HEK293T (cell line): ENCODE results near the gene SPATA25.
"Not testable (repeated sequence)": the region's sequence is repeated elsewhere in the genome, so short reads cannot be mapped to it uniquely, and the experiment has no call there.

Source experiments
- CTCF ChIA-PET: fragments of 350-600 bp; formaldehyde crosslinking; extraction: SDS; loops from one replicate; lab custom pipeline; 2021; ENCODE audit warnings: antibody characterized with exemption, inconsistent platforms; lab: Yijun Ruan, JAX
- POLR2A ChIA-PET: fragments of 350-600 bp; formaldehyde crosslinking; extraction: SDS; loops from one replicate; lab custom pipeline; 2020; ENCODE audit warnings: antibody characterized with exemption, inconsistent platforms; lab: Yijun Ruan, JAX
- DNase-seq: peaks from one replicate; pipeline ENCODE4 v3.0.0; 2012; ENCODE audit warnings: mixed read lengths; ENCODE audit errors: extremely low spot score
- ARNT ChIP-seq: fragments of 450-650 bp; IDR thresholded peaks from 2 replicates; pipeline ENCODE4 v1.6.1; 2017; ENCODE audit warnings: mild to moderate bottlenecking
- BHLHE40 ChIP-seq: fragments of 450-650 bp; IDR thresholded peaks from 2 replicates; pipeline ENCODE4 v1.6.1; 2016; ENCODE audit warnings: mild to moderate bottlenecking, moderate library complexity, borderline replicate concordance
- CTBP1 ChIP-seq: fragments of 450-650 bp; IDR thresholded peaks from 2 replicates; pipeline ENCODE4 v1.6.1; 2016; ENCODE audit warnings: borderline replicate concordance
- ELF4 ChIP-seq: fragments of 450-650 bp; IDR thresholded peaks from 2 replicates; pipeline ENCODE4 v1.6.1; 2017; ENCODE audit warnings: antibody characterized with exemption
- FOXA1 ChIP-seq: fragments of 450-650 bp; IDR thresholded peaks from 2 replicates; pipeline ENCODE4 v1.6.1; 2016; ENCODE audit warnings: mild to moderate bottlenecking
- FOXK2 ChIP-seq: fragments of 450-650 bp; IDR thresholded peaks from 2 replicates; pipeline ENCODE4 v1.6.1; 2016; ENCODE audit warnings: mild to moderate bottlenecking
- FOXM1 ChIP-seq: fragments of 450-650 bp; IDR thresholded peaks from 2 replicates; pipeline ENCODE4 v1.6.1; 2017; ENCODE audit warnings: mild to moderate bottlenecking, borderline replicate concordance
- HDGF ChIP-seq: fragments of 450-650 bp; IDR thresholded peaks from 2 replicates; pipeline ENCODE4 v1.6.1; 2017; ENCODE audit warnings: antibody characterized with exemption, borderline replicate concordance
- L3MBTL2 ChIP-seq: fragments of 450-650 bp; conservative IDR thresholded peaks from 2 replicates; pipeline ENCODE4 v1.6.1; 2016; ENCODE audit warnings: mild to moderate bottlenecking
- LEF1 ChIP-seq: fragments of 450-650 bp; IDR thresholded peaks from 2 replicates; pipeline ENCODE4 v1.6.1; 2017; ENCODE audit warnings: mild to moderate bottlenecking, borderline replicate concordance
- NFRKB ChIP-seq: fragments of 450-650 bp; IDR thresholded peaks from 2 replicates; pipeline ENCODE4 v1.6.1; 2016; ENCODE audit warnings: mild to moderate bottlenecking, moderate library complexity
- SP1 ChIP-seq: fragments of 450-650 bp; IDR thresholded peaks from 2 replicates; pipeline ENCODE4 v1.6.1; 2017
- SUZ12 ChIP-seq: fragments of 450-650 bp; IDR thresholded peaks from 2 replicates; pipeline ENCODE4 v1.6.1; 2016; ENCODE audit warnings: mild to moderate bottlenecking
- TARDBP ChIP-seq: fragments of 450-650 bp; IDR thresholded peaks from 2 replicates; pipeline ENCODE4 v1.6.1; 2016
- ZNF384 ChIP-seq: fragments of 450-650 bp; IDR thresholded peaks from 2 replicates; pipeline ENCODE4 v1.6.1; 2016
- TF ChIP-seq, protein P1 (sequence below): fragments of 450-650 bp; IDR thresholded peaks from 2 replicates; pipeline ENCODE4 v1.6.1; 2016

SPATA25 gene, protein sequence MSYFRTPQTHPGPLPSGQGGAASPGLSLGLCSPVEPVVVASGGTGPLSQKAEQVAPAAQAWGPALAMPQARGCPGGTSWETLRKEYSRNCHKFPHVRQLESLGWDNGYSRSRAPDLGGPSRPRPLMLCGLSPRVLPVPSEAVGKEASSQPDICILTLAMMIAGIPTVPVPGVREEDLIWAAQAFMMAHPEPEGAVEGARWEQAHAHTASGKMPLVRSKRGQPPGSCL

DNA sequence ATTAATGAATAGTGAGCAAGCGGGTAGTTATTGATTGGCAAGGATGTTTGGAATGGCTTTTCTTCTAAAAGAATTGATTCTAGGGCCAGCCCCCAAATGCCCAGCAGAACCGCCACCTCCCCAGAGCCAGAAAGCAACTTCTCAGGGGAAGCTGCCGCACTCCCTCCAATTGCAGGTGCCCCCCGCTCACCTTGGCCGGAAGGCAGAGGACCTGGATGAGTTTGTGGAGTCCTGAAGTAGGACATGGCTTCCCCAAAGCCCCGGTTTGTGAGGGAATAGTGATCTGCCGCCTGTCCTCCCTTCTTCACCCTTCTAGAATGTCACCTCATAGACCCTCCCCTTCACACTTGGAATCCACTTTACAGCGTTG lies at the start of gene SPATA25:
TSS of gene SPATA25 (minus strand) at position 277 of the 370 bp plus-strand sequence. CDS start at position 245, 32 bp downstream.
- POLR2A ChIA-PET = no interaction called here
- TF ChIP-seq, protein P1, sequence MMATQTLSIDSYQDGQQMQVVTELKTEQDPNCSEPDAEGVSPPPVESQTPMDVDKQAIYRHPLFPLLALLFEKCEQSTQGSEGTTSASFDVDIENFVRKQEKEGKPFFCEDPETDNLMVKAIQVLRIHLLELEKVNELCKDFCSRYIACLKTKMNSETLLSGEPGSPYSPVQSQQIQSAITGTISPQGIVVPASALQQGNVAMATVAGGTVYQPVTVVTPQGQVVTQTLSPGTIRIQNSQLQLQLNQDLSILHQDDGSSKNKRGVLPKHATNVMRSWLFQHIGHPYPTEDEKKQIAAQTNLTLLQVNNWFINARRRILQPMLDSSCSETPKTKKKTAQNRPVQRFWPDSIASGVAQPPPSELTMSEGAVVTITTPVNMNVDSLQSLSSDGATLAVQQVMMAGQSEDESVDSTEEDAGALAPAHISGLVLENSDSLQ = no peak
- TF ChIP-seq SUZ12 = no peak
- TF ChIP-seq CTBP1 = no peak
- no peak for TF ChIP-seq L3MBTL2
- TF ChIP-seq LEF1 = no peak
- TF ChIP-seq FOXM1 = no peak
- TF ChIP-seq TARDBP = no peak
- TF ChIP-seq NFRKB = no peak
- no peak for TF ChIP-seq FOXK2
- no peak for TF ChIP-seq ELF4
- TF ChIP-seq ZNF384 = no peak
- TF ChIP-seq SP1 = no peak
- no peak for DNase-seq
- CTCF ChIA-PET = no interaction called here

DNA sequence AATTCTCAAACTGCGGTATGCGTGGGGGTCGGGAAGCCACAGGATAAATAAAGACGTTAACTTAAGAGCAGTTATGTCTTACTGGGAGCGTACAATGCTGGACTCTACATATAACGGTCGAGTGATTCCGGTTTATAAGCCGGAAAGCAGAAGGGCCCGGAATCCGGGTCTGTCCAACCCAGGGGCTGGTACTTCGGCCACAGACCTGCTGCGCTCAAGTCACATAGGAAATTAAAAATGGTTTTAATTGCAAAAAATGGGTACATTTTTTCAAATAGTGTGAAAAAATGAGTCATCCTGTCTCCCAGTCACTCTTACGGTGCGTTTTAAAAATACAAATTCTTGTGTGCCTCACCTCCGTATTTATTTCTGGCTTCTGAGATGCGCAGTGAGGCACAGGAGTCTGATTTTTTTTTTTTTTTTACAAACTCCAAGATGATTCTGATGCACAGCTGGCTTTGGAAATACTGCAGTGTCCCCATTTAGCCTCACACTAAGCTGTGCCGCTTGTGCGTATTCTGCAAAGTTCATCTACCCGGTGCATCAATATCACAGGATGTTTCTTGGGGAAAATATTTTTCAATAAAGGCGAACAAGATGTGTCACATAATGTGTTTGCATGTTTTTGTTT lies 48.1 kb upstream of the SPATA25 start:
- no peak for DNase-seq
- CTCF ChIA-PET = interaction anchor here (1.0 kb wide), 1 partner anchor 52 kb away, joined by 4 read pairs; no protein-coding TSS in a partner anchor
- TF ChIP-seq BHLHE40 (no peak), LEF1 (no peak), FOXA1 (no peak), FOXK2 (no peak), SUZ12 (no peak), L3MBTL2 (no peak), SP1 (no peak), CTBP1 (no peak), TARDBP (no peak), NFRKB (no peak)
- TF ChIP-seq, protein P1 = no peak
- POLR2A ChIA-PET = interaction anchor here (0.7 to 3.2 kb wide), 18 partner anchors 8 to 153 kb away, joined by 3 to 28 read pairs (median 6); partner anchors contain the start of genes UBE2C and ZNF335

DNA sequence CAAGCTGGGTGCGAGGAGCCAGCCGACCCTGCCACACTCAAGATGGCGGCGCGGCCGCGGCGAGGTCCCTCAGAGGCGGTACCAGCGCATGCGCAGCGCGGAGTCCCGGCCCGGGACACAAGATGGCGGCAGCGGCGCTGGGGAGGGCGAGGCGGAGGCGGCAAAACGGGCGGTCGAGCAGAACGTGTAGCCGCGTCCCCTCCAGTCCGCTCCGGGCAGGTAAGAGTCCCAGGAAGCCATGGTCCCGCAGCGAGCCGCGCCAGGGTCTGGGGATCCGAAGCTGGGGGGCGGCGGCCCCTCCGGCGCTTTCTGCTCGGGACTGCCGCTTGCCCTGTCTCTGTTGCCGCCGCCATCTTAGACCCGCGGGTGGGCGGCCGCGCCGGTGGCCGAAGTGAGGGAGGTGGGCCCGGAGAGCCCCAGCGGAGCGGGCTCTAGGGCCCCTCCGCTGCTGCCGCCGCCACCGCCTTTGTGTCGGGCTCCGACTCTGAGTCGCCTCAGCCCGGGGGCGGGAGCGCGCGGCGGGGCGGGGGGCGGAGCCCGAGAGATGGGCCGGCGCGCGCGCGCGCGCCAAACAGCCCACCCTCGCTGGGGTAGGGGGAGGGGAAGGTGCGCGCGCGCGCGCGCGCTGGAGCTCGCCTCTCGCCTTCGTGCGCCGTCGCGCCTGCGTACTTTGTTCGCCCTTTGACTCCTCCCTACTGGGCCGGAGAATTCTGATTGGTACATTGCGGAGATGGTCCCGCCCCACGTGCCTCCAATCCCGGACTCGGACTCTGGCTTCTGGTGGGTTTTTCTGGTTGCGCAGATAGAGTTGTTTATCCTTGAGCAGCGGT lies 47.4 kb upstream of the SPATA25 start, which contains the start of gene PCIF1:
TSS of gene PCIF1 (plus strand) at position 98 of the 830 bp plus-strand sequence. CDS start 4,317 bp downstream, outside the sequence.
- TF ChIP-seq NFRKB (no peak; the same call in 1 of the 2 replicates), L3MBTL2 (0 out of 2 replicates have a peak, but pooled peaks have one; percentile 21), LEF1 (peak; percentile 64; the same call in 1 of the 2 replicates), ARNT (no peak), ELF4 (peak; percentile 71)
- ChIA-PET CTCF (interaction anchor here (0.5 to 1.0 kb wide), 2 partner anchors 13 to 52 kb away, joined by 3 to 4 read pairs; no protein-coding TSS in a partner anchor), POLR2A (interaction anchor here (0.6 to 3.2 kb wide), 27 partner anchors 9 to 154 kb away, joined by 3 to 28 read pairs (median 6); partner anchors contain the start of genes ACOT8, UBE2C, ZNF335 and ZSWIM1)
- peak; percentile 98 for DNase-seq

DNA sequence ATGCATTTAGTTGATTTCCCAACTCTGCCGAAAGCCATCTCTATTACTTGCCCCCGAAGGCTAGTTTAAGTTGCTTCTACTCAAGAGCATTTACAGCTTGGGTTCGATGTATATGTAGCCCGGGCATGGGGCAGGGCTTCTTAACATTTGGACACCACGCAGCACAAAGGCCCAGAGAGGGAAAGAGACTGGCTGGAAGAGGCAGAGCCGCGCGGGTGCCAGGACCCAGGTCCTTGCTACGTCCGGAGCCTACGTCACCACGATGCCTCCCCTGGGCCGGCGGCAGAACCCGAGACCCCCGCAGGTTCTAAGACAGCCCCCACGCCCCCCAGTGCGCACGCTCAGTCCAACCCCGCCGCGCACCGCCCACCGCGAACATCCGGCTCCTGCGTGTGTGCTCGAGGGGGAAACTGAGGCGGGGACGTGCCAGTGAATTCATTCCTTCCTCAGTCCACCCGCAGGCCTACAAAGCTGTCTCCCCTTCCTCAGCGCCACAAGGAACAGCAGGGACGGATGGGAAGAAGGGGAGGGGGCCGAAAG lies 46.7 kb upstream of the SPATA25 start:
- CTCF ChIA-PET = interaction anchor here (0.5 to 0.6 kb wide), 2 partner anchors 12 to 81 kb away, joined by 3 read pairs; no protein-coding TSS in a partner anchor
- TF ChIP-seq, protein P1 = no peak
- TF ChIP-seq SUZ12 (no peak), FOXM1 (no peak), FOXK2 (no peak), ZNF384 (no peak)
- peak; percentile 54 for DNase-seq
- POLR2A ChIA-PET = interaction anchor here (0.6 to 3.2 kb wide), 21 partner anchors 9 to 155 kb away, joined by 3 to 28 read pairs (median 7); partner anchors contain the start of genes ACOT8, UBE2C, ZNF335 and ZSWIM1

DNA sequence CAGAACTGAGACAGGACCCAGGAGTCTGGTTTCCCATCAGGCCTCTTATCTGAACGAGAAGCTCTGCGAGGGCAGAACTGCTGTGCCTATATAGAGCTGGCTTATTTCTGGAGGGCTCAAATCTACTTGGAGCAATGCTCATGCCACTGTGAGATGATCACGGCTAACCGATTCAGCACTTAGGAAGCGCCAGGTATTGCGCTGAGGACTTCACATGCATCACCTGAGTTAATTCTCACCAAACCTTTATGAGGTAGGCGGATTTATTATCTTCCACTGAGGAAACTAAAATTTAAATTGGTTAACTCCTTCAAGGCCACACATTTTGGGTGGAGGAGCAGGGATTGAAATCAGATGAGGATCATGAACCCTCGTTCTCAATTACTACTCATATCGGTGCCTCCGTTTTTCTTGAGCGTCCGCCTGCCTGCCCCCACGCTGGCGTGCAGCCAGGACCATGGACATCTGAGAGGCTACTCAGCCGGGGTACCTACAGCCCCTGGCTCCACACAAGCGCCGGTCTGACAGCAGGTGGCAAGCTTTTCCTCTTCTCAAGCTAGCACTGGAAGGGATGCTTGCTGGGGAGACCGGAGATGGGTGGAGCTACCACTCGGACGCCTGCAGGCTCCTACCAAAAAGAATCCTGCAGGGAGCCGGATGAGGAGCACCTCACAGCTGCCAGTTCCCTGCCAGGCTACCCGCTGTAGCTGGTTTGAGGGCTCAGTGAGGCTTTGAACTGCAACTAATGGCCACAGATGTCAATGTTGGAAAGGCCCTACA lies 46.0 kb upstream of the SPATA25 start:
- ChIA-PET POLR2A (interaction anchor here (0.6 to 3.2 kb wide), 16 partner anchors 9 to 119 kb away, joined by 3 to 28 read pairs (median 8); partner anchors contain the start of genes ACOT8, UBE2C and ZSWIM1), CTCF (interaction anchor here (0.6 to 0.8 kb wide), 2 partner anchors 80 to 81 kb away, joined by 3 read pairs; no protein-coding TSS in a partner anchor)
- peak; percentile 63 for DNase-seq
- TF ChIP-seq ELF4 (no peak), L3MBTL2 (no peak), SP1 (no peak), HDGF (no peak), BHLHE40 (no peak), CTBP1 (no peak), FOXA1 (no peak)
- TF ChIP-seq, protein P1 = no peak

DNA sequence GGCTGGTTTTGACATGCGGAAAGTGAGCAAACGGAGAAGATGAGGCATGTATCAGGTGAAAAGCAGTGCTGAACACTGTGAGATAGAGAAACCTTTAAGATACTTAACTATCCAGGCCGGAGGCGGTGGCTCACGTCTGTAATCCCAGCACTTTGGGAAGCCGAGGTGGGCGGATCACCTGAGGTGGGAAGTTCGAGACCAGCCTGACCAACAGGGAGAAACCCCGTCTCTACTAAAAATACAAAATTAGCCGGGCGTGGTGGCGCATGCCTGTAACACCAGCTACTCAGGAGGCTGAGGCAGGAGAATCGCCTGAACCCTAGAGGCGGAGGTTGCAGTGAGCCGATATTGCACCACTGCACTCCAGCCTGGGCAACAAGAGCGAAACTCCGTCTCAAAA lies 44.3 kb upstream of the SPATA25 start:
- CTCF ChIA-PET, DNase-seq, POLR2A ChIA-PET: not testable (repeated sequence)
